Renal pelvis (tissue), 4 donors: ENCODE measurements around the gene TPMT. TPM values are rescaled to one million over a fixed set of nuclear protein-coding genes. Genes with fewer than 3 reads are reported as not detected.

Source experiments
- DNase-seq: peaks from one replicate; pipeline ENCODE4 v3.0.0-alpha.2; 2013
- polyA plus RNA-seq, 3 donors: library from polyadenylated mRNA; unstranded; fragments of 120-200 nt; gene quantifications; one replicate each; pipeline ENCODE4 v1.2.1, GENCODE V29; 2013; ENCODE audit not compliant: insufficient read length in 3 of 3

TPMT gene
- polyA plus RNA-seq, 3 donors = 21.7 to 27.2 (median 22.2) TPM

DNA sequence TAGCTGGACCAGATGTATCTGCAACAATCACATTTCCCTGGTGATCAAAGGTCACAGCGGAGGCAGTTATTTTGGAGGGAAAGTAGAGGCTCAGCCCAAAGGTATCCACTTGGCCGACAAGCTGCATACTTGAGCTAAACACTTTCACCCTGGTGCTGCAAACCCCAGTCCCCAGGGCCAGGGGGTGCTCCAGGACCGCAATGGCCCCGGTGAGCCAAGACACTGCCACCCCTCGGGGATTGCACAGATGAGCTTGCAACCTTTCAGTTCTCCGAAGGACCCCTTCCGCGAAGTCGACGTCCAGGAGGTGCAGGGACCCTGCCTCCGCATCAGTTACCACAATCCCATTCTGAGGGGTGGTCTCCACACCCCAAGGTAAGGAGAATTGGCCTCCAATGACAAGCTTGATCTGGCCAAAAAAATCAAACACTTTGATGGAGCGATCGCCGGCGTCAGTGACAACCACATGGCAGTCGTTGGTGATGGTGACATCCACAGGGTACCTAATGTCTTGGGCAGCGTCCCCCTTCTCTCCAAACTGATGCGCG lies 33.2 kb downstream of the TPMT start:
- no peak for DNase-seq

GRCh38 chr6:18119236-18119635 lies 35.6 kb downstream of the TPMT start:
- DNase-seq = no peak

GRCh38 chr6:18118330-18118729 lies 36.5 kb downstream of the TPMT start:
- no peak for DNase-seq

DNA sequence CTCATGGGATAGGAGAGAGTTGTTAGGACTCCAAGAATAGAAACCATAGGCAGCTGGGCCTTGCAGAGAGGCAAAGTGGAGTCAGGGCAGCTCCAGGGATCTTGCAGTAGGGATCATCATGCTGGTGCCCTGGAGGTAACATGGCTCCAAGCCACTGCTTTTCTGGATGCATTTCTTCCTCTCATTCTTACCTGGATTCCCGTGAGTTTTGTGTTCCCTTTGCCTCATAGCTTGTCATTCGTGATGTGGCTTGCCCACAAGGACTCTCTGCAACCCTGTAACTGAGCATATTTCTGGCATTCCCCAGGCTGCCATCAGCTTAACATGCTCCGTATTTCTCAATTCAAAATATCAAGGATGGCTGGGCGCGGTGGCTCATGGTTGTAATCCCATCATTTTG lies 37.7 kb downstream of the TPMT start:
- DNase-seq = no peak

DNA sequence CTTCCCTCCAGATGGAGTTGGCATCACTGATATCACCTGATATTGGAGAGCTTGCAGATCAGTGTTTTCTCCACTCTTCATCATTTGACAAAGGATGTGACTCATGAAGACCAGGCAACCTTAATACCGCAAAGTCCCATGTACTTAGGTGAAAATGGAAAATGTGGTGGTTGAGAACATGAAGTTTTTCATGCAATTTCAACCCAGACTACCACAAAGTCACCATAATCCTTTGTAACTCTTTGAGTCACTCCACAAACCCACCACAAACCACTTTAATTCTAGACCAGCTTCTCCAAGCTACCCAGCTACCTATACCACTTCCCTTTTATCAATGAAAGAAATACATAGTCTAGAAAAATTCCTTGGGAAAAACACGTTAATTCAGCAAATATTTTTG lies 39.5 kb downstream of the TPMT start:
- no peak for DNase-seq

DNA sequence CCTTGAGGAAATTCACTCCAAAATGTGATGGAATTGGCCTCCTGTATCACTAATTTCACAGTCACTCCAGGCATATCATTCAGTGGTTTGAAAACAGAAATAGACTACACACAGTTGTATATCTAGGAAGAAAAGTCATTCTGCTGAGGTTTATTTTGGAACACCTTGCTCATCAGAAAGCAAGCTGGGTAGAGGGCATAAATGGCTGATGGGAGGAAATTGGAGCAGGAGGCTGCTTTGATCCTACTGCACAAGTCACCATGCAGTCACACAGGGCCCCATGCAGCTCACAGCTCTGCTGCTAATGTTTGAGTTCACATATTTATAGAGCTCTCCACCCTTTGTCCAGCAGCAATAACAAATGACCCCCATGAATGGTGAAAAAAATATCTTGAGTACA lies 44.7 kb downstream of the TPMT start:
- no peak for DNase-seq

DNA sequence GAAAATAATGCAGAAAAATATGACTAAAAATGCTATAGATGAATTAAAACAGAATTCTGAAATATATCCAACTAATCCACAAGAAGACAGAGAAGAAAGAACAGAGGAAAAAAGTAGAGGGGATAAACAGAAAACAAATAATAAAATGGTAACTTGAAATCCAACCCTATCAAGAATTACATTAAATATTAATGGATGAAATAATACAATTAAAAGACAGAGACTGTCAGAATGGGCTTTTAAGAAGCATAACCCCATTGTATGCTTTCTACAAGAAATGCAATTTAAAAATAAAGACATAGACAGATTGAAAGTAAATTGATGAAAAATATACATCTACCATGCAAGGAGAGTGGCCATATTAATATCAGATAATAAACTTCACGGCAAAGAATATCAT lies 47.8 kb downstream of the TPMT start:
- no peak for DNase-seq

- DNase-seq = no peak
Measured at GRCh38 chr6:18102783-18103509, 51.9 kb downstream of the TPMT start.

DNA sequence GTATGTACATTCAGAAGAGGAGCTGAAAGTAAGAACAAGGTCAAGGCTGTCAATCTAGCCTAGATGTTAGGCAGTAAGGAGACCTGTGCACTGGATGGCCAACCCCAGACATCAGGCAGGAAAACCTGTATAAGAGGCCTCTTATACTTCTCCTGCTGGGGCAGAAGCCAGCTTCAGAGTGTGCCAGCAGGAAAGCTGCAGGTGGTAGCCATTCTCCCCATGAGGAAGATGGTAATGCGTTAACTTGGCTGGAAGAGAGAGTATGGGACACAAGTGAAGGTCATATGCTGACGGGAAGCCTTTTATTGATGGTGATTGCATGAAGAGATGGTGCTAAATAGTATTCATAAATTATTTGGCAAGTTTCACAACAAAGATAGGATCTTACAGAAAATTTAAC lies 53.0 kb downstream of the TPMT start:
- DNase-seq = no peak

GRCh38 chr6:18101271-18101670 lies 53.6 kb downstream of the TPMT start:
- no peak for DNase-seq

DNA sequence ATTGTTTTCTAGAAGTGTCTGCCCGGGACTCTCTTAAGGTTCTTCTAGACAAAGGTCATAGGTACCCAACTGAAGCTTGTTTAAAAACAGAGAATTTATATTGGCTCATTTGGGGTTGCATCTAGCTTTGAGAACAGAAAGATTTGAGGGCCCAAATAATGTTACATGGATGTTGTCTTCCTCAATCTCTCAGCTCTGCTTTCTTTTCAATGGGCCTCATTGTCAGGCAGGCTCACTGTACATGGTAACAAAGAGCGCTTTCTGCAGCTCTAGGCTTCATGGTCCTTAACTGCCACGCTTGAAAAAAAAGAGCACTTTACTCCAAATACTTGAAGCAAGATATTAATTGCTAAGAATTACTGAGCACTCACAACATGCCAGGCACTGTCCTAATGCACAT lies 54.6 kb downstream of the TPMT start:
- DNase-seq = no peak

GRCh38 chr6:18099511-18099910 lies 55.4 kb downstream of the TPMT start:
- DNase-seq = no peak

DNA sequence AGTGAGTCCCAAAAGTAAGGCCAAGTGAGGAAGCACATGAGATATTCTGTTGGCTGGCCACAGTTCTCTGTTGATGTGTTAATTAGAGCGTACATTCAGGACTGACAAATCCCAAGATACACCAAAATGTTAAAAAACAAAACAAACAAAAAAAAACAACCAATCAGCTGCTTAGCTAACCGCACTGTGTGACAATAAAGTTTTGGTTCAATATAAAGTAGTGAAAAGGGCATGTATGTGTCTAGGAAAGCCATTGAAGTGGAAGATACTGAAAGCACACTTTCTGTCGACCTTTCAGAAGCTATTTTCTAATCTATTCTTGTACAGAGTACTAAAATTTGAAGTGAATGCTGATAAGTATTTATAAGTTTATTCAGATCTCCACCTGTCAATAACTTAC lies 58.5 kb downstream of the TPMT start:
- DNase-seq = no peak

DNA sequence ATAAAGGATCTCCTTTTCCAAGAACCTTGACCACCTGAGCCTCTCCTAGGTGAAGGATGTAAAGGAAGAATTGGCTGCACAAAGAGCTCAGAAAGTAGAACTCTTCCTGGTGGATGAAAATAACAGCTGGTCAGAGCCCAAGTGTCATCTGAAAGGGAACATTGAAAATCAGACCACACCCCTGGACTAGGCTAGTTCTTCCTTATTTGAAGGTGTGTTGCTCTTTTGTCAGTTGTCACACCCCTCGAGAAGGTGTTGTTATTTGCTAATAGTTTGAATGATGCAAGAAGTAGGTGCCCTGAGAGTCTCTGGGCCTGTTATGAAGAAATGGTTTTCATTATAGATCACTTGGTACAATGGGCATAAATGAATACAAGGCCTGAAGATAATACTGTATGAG lies 63.5 kb downstream of the TPMT start:
- DNase-seq = no peak

- DNase-seq = no peak
Measured at GRCh38 chr6:18090349-18090786, 64.5 kb downstream of the TPMT start.

- no peak for DNase-seq
Measured at GRCh38 chr6:18088419-18089296, 66.2 kb downstream of the TPMT start.

GRCh38 chr6:18087396-18088165 lies 67.3 kb downstream of the TPMT start:
- no peak for DNase-seq

DNA sequence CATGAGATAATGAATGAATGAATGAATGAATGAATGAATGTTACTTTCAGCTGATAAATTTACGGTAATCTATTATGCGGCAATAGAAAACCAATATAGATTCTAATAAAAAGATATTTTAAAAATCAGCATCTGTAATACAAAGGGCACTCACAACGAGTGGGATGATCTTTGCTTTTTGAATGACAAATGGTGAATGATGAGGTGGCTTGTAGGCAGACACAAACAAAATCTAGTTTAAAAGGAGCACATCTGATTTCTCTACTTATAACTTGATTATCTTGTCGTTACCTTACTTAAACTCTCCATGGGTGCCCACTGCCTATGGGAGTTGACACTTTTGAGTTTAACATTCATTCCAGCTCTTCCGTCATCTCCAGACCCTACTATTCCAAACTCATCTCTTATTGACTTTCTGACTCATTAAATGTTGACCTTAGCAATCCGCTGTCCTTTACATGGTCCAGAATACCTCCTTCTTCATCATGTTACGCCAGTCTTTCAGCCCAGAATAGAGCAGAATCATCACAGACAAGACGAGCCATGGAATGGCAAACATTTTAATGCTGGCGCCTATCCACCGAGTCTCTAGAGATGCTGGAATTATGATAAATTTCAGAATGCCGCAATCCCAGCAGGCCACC lies 73.7 kb downstream of the TPMT start:
- DNase-seq = no peak

DNA sequence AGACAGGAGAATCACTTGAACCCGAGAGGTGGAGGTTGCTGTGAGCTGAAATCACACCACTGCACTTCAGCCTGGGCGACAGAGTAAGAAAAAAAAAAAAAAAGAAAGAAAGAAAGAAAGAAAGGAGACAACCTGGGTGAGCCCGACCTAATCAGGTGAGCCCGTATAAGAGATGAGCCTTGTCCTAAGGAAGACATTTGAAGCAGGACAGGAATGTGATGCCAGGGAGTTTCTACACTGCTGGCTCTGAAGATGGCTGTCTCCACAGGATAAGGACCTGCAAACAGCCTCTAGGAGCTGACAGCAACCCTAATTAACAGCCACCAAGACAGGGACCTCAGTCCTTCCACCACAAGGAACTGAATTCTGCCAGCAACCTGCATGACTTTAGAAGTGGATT lies 74.3 kb downstream of the TPMT start:
- DNase-seq = no peak

DNA sequence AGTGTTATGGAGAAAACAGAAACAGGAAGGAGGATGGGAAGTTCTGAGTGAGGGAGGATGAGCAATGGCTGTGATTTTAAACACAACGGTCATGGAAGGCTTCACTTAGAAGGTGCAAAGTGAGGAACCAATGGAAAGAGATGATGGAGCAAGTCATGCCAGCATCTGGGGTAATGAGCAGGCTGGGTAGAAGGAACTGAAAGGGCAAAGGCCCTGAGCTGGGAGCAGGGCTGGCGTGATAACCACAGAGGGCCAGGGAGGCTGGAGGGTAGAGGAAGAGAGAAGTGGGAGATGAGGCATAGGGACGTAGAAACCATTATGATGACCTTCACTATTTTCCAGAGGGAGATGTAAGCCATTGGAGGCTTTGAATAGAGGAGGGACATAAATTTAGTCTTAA lies 76.0 kb downstream of the TPMT start:
- no peak for DNase-seq
